MM.1S (cell line): ENCODE results near the gene ISY1.

ENCODE experiments used
- CTCF ChIP-seq: fragments of 300-600 bp; sonication (generic); IDR thresholded peaks from 2 replicates; pipeline ENCODE4 v1.5.1; 2016; ENCODE audit warnings: antibody characterized with exemption, low read length, mixed read lengths
- EZH2 ChIP-seq: fragments of 300-600 bp; sonication (generic); optimal IDR thresholded peaks from 2 replicates; pipeline ENCODE3; 2017; ENCODE audit warnings: low read depth, mild to moderate bottlenecking, antibody characterized with exemption, low read length, mixed read lengths

- TF ChIP-seq EZH2 = no peak
- TF ChIP-seq CTCF = no peak
Observed at GRCh38 chr3:129130291-129130813, 30.5 kb downstream of the ISY1 start.
